GM21737 (cell line): ENCODE results near the gene TMEM150B.

Experiments used
- ATAC-seq: cut with Tn5 transposase; IDR thresholded peaks from one replicate; pipeline ENCODE4 v1.9.1; 2021; ENCODE audit warnings: mild to moderate bottlenecking, moderate library complexity; ENCODE audit not compliant: unreplicated experiment

TMEM150B gene

DNA sequence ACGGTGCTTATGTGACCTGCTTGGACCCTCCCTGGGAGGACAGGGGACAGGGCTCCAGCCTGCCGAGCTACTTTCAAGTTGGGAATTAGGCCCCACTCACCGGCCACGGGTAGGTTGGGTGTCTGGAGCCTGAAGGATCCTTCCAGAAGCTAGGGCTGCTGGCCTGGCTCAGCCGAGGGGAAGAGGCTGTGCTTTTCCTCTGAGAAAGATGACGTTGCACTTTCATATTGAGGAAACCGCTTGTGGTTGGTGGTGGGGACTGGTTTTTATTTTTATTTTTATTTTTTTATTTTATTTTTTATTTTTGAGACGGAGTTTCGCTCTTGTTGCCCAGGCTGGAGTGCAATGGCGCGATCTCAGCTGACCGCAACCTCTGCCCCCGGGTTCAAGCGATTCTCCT, at the start of gene TMEM150B:
TSS of gene TMEM150B (minus strand) at position 170 of the 400 bp plus-strand sequence. CDS start 4,305 bp downstream, outside the sequence.
- ATAC-seq = no peak

DNA sequence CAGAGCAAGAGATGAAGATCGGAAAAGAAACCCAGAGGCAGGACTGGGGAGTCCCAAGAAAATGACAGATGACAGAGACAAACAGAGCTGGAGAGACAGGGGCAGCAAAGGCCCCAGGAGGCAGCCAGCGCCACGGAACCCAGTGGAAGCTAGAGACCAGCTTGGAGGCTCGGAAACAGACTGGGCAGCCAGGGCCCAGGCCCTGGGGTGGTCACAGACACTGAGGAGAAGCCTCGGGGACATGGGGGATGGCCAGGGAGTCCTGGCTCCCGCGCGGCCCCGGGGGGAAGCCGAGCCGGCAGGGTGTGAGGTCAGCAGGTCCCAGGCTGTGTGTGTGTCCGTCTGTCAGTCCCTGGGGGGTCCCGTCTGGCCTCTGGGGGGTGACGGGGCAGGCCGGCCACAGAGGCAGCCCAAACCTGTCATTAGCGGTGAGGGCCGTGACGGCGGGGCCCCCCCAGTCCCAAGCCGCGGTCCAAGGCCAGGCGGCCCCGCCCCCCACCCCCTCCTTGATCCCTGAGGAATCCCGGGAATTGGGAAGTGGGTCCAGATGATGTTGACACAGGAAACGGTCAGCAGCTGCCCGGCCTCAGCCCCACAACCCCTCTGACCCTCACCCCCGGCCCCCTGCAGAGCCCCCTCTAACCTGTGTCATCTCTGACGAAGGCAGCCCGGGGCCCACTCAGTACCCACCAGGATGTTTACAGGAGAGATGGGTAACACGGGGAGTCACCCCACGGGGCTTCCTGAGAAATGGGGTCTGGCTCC, 49.0 kb upstream of the TMEM150B start:
- ATAC-seq = no peak

- no peak for ATAC-seq
Measured at GRCh38 chr19:55373306-55373992, 48.3 kb upstream of the TMEM150B start.

DNA sequence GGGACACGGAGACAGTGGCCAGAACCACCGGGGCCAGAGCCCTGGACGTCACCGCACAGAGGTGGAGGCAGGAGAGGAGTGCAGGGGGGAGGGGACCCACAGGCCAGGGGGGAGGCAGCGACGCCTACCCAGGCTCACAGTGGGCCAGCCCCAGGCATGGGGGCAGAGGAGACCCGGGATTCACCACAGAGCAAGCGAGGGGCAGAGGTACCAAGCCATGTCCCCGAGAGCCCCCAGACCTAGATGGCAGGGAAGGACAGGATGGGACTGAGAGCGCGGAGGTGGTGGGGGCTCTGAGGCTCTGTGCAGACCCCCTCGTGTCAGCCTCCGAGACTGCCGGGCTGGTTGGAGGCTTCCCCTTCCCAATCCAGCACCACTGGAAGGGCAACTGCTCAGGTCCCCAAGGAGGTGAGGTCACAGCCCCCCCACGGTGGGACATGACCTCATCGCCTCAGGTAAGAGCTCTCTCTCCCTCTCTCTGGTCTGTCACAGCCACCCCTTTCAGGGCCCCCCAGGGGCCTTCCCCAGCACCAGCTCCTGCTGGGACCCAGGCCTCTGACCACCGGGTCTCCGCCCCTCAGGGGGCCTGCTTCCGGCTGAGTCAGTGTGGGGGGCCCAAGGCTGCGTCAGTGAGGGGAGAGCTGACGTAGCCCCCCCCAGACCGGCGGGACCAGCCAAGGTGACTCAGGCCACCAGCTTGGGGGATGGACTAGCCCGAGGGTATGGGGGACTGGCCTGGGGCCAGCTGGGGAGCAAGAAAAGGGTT, 47.4 kb upstream of the TMEM150B start:
- ATAC-seq = no peak

DNA sequence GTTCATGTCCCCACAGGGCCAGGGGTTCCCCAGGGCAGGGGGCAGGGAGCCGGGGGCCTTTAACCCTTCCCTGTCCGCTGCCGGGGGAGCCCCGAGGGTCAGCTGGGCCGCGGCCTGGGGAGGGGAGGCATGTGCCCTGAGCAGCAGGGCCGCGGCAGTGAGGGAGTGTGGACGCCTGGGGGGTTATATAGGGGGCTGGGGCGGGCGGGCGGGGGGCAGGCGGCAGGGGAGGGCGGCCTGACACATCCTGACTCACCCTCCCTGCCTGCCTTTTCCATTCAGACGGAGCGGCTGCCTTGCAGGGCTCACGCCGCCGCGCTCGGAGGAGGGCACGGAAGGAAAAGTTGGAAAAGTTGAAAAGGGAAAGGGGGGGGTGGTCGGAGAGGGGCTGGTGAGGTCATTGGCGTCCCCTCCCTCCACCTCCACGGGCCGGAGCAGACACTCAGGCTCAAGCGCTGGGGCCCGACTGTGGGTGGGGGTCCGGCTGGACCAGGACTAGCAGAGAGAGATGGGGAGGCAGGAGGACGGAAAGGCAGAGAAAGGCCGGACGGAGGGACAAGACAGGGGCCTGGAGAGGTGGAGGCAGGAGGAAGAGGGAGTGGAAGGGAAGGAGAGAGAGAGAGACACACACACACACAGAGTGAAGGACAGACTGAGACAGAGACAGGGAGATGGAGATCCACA, 45.3 kb upstream of the TMEM150B start, which contains the start of gene IL11:
TSS of gene IL11 (minus strand) at position 159 of the 684 bp plus-strand sequence. CDS start at position 6, 153 bp downstream.
- ATAC-seq = no peak

- no peak for ATAC-seq
Measured at GRCh38 chr19:55369653-55370304, 44.6 kb upstream of the TMEM150B start.

DNA sequence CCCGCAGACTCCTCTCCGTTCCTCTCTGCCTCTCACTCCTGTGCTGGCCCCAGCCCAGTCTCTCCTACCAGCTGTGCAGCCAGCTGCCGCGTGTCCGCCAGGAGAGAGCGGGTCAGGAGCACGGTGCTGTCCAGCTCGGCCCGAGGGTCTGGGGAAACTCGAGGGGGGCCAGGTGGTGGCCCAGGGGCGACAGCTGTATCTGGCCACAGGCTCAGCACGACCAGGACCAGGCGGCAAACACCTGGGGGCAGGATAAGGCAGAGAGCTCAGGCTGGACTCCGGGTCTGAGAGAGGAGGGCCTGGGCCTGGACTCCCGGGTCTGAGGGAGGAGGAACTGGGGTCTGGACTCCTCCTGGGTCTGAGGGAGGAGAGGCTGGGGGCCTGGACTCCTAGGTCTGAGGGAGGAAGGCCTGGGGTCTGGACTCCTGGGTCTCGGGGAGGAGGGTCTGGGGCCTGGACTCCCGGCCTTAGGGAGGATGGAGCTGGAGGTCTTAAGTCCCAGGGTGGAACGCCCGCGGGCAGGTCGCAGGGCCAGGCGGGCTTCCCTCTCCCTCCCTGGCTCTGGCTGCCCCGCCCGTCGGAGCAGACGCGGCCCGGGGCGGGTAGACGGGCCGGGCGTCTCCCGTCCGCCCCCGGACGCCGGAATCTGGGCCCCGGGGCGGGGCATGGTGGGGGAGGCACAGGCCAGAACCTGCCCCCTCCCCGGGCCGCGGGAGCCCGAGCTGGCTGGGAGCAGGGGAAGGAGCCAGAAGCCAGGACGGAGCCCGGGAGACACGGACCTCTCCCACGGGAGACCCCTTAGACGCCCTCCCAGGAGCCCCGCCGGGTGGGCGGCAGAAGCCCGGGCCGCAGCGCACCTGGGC, 43.8 kb upstream of the TMEM150B start:
- no peak for ATAC-seq

- ATAC-seq = no peak
Measured at GRCh38 chr19:55368106-55368505, 43.0 kb upstream of the TMEM150B start.

DNA sequence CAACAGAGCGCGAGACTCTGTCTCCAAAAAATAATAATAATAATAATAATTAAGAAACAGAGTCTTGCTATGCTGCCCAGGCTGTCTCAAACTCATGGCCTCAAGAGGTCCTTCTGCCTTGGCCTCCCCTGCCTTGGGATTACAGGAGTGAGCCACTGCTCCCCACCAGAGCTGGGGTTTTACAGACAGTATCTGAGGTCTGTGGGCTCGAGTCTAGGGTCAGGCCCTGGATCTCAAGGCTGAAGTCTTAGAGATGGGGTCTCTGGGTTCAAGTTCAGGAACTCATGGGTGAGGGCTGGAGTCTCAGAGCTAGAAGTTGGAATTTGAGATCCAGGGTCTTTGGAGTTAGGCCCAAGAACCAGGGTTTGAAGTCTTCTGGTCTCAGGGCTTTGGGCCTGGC, 41.6 kb upstream of the TMEM150B start:
- no peak for ATAC-seq

DNA sequence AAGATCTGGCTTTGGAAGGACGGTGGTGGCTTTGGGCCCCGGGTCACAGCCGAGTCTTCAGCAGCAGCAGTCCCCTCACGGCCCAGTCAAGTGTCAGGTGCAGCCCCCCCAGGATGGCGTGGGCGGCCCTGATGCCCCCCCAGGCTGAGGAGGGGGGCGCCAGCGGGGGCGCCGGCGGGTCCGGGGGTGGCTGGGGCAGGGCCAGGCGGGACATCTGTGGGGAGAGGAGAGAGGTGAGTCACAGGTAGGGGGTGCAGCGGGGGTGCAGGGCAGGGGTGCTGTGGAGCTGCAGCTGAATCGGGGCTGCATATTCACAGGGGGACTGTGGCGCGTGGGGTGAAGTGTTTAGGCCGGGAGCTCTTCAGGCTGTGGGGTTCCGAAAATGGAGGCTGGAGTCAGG, 40.8 kb upstream of the TMEM150B start:
- ATAC-seq = no peak

DNA sequence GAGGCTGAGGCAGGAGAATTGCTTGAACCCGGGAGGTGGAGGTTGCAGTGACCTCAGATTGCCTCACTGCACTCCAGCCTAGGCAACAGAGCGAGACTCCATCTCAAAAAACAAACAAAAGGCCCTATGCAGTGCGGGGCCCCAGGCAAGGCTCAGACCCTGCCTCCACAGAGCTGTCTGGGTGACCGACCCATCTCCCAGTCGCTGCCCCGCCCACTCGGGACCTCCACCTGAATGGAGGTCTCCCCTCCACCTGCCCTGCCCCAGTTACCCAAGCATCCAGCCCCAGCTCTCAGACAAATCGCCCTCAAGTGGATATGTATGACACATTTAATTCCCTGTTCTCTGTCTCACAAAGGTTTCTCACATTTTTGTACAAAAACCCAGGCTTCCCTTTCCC, 40.1 kb upstream of the TMEM150B start:
- no peak for ATAC-seq

DNA sequence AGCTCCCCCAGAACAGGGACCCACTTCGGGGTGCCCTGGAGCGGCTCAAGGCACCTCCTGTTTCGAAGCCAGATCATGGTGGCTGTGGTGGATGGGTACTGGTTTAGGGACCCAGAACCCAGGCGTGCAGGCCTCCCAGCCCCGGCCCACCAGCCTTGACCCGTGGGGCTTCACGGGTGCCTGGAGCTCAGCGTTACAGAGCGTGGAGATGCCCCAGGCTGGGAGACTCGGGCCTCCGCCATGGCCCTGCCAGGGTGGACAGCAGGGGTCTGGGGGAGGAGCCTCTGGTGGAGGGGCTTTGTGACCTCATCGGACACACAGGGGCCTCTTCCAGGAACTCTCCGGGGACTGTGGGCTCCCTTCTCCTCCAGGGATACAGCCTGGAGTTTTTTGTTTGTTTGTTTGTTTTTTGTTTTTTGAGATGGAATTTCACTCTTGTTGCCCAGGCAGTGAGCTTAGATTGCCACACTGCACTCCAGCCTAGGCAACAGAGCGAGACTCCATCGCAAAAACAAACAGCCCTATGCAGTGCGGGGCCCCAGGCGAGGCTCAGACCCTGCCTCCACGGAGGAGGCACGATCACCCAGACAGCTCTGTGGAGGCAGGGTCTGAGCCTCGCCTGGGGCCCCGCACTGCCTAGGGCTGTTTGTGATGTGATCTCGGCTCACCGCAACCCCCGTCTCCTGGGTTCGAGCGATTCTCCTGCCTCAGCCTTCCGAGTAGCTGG, 38.0 kb upstream of the TMEM150B start, which contains the start of gene GARIN5B:
TSS of gene GARIN5B (minus strand) at position 271 of the 727 bp plus-strand sequence. CDS start at position 77, 194 bp downstream.
- no peak for ATAC-seq

- no peak for ATAC-seq
Measured at GRCh38 chr19:55362174-55362989, 37.2 kb upstream of the TMEM150B start.

DNA sequence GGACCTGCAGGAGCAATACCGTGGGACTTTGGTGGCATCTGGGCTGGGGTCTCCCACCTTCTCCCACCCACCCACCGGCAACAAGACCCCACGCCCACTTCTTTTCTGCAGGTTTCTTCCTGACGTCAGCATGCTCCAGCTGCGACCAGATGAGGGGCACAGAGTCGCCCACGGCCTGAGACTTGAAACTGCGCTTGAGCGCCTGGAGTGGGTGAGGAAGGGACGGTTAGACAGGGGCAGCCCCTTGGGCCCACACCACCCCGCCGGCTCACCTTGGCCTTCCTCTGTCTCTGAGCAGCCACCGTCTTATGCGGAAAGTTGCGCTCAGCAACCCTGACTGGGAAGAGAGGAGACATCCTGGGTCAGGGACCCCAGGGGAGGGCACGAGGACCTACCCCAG, 35.8 kb upstream of the TMEM150B start:
- ATAC-seq = no peak

- no peak for ATAC-seq
Measured at GRCh38 chr19:55358943-55359908, 34.1 kb upstream of the TMEM150B start.

DNA sequence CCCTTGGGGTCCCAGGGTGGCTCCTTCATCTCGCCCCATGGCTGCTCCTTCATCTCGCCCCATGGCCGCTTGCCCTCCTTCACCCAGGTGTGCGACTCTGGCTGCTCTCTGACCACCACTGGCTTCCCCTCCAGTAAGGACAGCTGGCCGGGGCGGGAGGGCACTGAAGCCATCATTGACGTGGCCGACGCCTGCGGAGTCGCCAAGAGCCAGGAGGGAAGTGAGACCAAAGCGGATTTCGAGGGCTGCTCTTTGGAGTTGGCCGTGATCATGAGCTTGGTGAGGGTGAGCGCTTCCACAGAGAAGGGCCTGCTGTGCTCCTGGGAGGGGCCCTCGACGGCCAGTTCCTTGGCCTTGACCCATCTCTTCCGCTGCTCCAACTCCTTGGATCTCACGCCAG, 33.4 kb upstream of the TMEM150B start:
- no peak for ATAC-seq
